ENCODE results near the gene UTP3. TPM values are rescaled to one million over a fixed set of nuclear protein-coding genes. Genes with fewer than 3 reads are reported as not detected.
"Not testable (repeated sequence)": the region's sequence is repeated elsewhere in the genome, so short reads cannot be mapped to it uniquely, and the experiment has no call there.

UTP3 gene
- total RNA-seq, 4 donors from 2014 or later: 6.7 to 28.9 (median 17.1) TPM

- Histone ChIP-seq H3K27me3 (no peaks in the 10 kb centered on the region), H3K36me3 (no peaks in the 10 kb centered on the region)
- peak; percentile 48 to 69 for DNase-seq
Measured at GRCh38 chr4:70721747-70722146, 33.4 kb downstream of the UTP3 start, which contains the start of gene RUFY3. Gene RUFY3 (plus strand): TSS chr4:70721964. CDS start chr4:70722574, 610 bp downstream.

DNA sequence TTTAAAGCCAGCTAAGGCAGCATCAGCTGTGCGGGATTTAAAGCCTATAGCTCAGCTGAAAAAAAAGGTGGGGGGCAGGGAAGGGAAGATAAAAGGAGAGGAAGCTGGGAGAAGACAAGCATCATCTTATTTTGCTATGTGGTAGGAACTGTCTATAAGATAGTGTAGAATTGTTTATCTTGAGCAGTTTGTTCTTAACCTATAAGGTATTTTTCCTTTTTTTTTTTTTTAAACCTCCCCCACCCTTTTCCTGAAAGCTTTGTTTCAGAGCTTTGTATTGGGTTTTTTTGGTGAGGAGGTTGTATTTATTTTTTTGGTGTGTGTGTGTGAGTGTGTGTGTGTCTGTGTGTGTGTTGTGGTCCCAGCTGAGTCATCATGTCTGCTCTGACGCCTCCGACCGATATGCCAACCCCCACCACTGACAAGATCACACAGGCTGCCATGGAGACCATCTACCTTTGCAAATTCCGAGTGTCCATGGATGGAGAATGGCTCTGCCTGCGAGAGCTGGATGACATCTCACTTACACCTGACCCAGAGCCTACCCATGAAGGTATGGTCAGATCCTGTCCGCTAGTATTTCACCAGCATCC, 34.0 kb downstream of the UTP3 start:
- Histone ChIP-seq H3K4me3 (peak overlapping the region; percentile 38 to 48), H3K36me3 (no peaks in the 10 kb centered on the region), H3K27ac (peak overlapping the region; percentile 72 to 88), H3K9me3 (no peaks in the 10 kb centered on the region), H3K27me3 (no peaks in the 10 kb centered on the region), H3K4me1 (no peaks in the 10 kb centered on the region)
- intact Hi-C loops (cut with DNase I; ENCODE audit: low total_unique reads): no loop called here
- peak; percentile 25 to 29 for DNase-seq
- TF ChIP-seq CTCF (IDR thresholded peaks at IDR 0.05): no peak
- TF ChIP-seq POLR2A (IDR thresholded peaks at IDR 0.05): no peak

More at GRCh38 chr4:70721747-70722146, 33.4 kb downstream of the UTP3 start, which contains the start of gene RUFY3:
- H3K4me3 ChIP-seq: peak within 1 kb of the TSS; percentile 38 to 48
- H3K27ac ChIP-seq: peak within 1 kb of the TSS; percentile 72 to 88
- no peak for TF ChIP-seq POLR2A (IDR thresholded peaks at IDR 0.05)
- TF ChIP-seq CTCF (IDR thresholded peaks at IDR 0.05): no peak
- H3K4me1 ChIP-seq: no peaks in the 10 kb centered on the region
- no peaks in the 10 kb centered on the region for H3K9me3 ChIP-seq
- intact Hi-C loops (cut with DNase I; ENCODE audit: low total_unique reads): no loop called here

GRCh38 chr4:70724463-70724862, 36.1 kb downstream of the UTP3 start:
- intact Hi-C loops (cut with DNase I; ENCODE audit: low total_unique reads): no loop called here
- TF ChIP-seq POLR2A (IDR thresholded peaks at IDR 0.05): no peak
- Histone ChIP-seq H3K27me3 (no peaks in the 10 kb centered on the region), H3K36me3 (no peaks in the 10 kb centered on the region), H3K27ac (no peak overlapping the region), H3K4me3 (no peak overlapping the region), H3K4me1 (no peaks in the 10 kb centered on the region), H3K9me3 (no peaks in the 10 kb centered on the region)
- no peak for DNase-seq

- TF ChIP-seq CTCF (IDR thresholded peaks at IDR 0.05): no peak
- no peak for TF ChIP-seq POLR2A (IDR thresholded peaks at IDR 0.05)
- Histone ChIP-seq H3K27me3 (no peaks in the 10 kb centered on the region), H3K4me3 (no peak overlapping the region), H3K9me3 (no peaks in the 10 kb centered on the region), H3K36me3 (no peaks in the 10 kb centered on the region), H3K27ac (no peak overlapping the region), H3K4me1 (no peaks in the 10 kb centered on the region)
- intact Hi-C loops (cut with DNase I; ENCODE audit: low total_unique reads): no loop called here
- no peak for DNase-seq
Measured at GRCh38 chr4:70725633-70726032, 37.3 kb downstream of the UTP3 start.

GRCh38 chr4:70726515-70726914, 38.2 kb downstream of the UTP3 start:
- intact Hi-C loops (cut with DNase I; ENCODE audit: low total_unique reads); H3K27me3 ChIP-seq; H3K4me1 ChIP-seq; H3K4me3 ChIP-seq; H3K27ac ChIP-seq; H3K9me3 ChIP-seq; DNase-seq; H3K36me3 ChIP-seq: not testable (repeated sequence)

GRCh38 chr4:70728091-70728490, 39.8 kb downstream of the UTP3 start:
- intact Hi-C loops (cut with DNase I; ENCODE audit: low total_unique reads): no loop called here
- no peak for DNase-seq
- TF ChIP-seq CTCF (IDR thresholded peaks at IDR 0.05) (no peak), POLR2A (IDR thresholded peaks at IDR 0.05) (no peak)
- Histone ChIP-seq H3K27ac (no peak overlapping the region), H3K4me3 (no peak overlapping the region), H3K27me3 (no peaks in the 10 kb centered on the region), H3K9me3 (no peaks in the 10 kb centered on the region), H3K36me3 (no peaks in the 10 kb centered on the region), H3K4me1 (no peaks in the 10 kb centered on the region)

- intact Hi-C loops (cut with DNase I; ENCODE audit: low total_unique reads); H3K27ac ChIP-seq: not testable (repeated sequence)
Measured at GRCh38 chr4:70732878-70733277, 44.5 kb downstream of the UTP3 start.

More at GRCh38 chr4:70732878-70733277, 44.5 kb downstream of the UTP3 start:
- H3K36me3 ChIP-seq, DNase-seq, H3K4me3 ChIP-seq, H3K27me3 ChIP-seq, H3K9me3 ChIP-seq, H3K4me1 ChIP-seq: not testable (repeated sequence)
